HCT116 (cell line): ENCODE measurements around the gene PTCHD4. TPM values are rescaled to one million over a fixed set of nuclear protein-coding genes. Genes with fewer than 3 reads are reported as not detected.

Source experiments
- ATAC-seq: fragments of 200-7000 bp; cut with Tn5 transposase; 2 replicates; pipeline ENCODE4 v1.9.1; 2020; ENCODE audit warnings: mild to moderate bottlenecking, moderate library complexity
- BruUV-seq: library from RNA; stranded (reverse); fragments of 400-500 nt; replicated peaks from 2 replicates; lab custom pipeline; 2021; lab: Mats Ljungman, UMichigan
- CTCF ChIA-PET: fragments of 300-600 bp; sonication (Branson Sonifier 250); formaldehyde crosslinking; loops from one replicate; lab custom pipeline; 2021; ENCODE audit warnings: antibody characterized with exemption; lab: Charles Lee
- POLR2A ChIA-PET: fragments of 300-600, 350-600 bp; sonication (Branson Sonifier 250); formaldehyde crosslinking; loops from one replicate; lab custom pipeline; 2021; ENCODE audit warnings: antibody characterized with exemption; lab: Charles Lee
- RAD21 ChIA-PET, 2 experiments: fragments of 300-600 bp; sonication (Branson Sonifier 250); formaldehyde crosslinking; loops; one replicate each; lab custom pipeline; 2023; ENCODE audit warnings: low total read pairs in 2 of 2; ENCODE audit not compliant: uncharacterized antibody in 2 of 2, unreplicated experiment in 2 of 2, low non-redundant PET in 1 of 2; lab: Charles Lee
- DNase-seq: peaks from one replicate; pipeline ENCODE4 v3.0.0-alpha.2; 2010; ENCODE audit warnings: low read depth, low spot score
- H2AFZ ChIP-seq: fragments of 200-600 bp; shearing (Covaris generic), sonication (generic); 2 replicates; pipeline ENCODE4 v1.6.1; 2017; ENCODE audit warnings: low read depth, mixed run types, mixed read lengths, antibody characterized with exemption, low read length; ENCODE audit not compliant: poor library complexity, severe bottlenecking
- H3K27ac ChIP-seq: 2 replicates; pipeline ENCODE4 v1.5.1; 2012; ENCODE audit warnings: low read depth, low read length
- H3K27me3 ChIP-seq: fragments of 200-600 bp; sonication (generic); 2 replicates; pipeline ENCODE4 v1.6.1; 2016; ENCODE audit warnings: mixed run types, low read length, mixed read lengths; ENCODE audit not compliant: insufficient read depth
- H3K36me3 ChIP-seq, 2 experiments: fragments of 200-500 bp in 1 of 2; fragments of 200-600 bp in 1 of 2; sonication (Bioruptor generic) in 1 of 2; sonication (generic) in 1 of 2; 2 replicates each; pipeline versions ENCODE4 v1.5.1 to v1.6.1; 2014 to 2016; ENCODE audit warnings: low read length in 2 of 2, inconsistent platforms in 1 of 2, mixed read lengths in 1 of 2, mixed run types in 1 of 2; ENCODE audit not compliant: insufficient read depth in 2 of 2, control insufficient read depth in 1 of 2
- H3K4me1 ChIP-seq, 2 experiments: fragments of 200-600 bp in 1 of 2; sonication (generic) in 1 of 2; 2 replicates each; pipeline versions ENCODE4 v1.5.1 to v1.6.1; 2012 to 2017; ENCODE audit warnings: low read length in 2 of 2, inconsistent platforms in 1 of 2, mild to moderate bottlenecking in 1 of 2, mixed read lengths in 1 of 2, mixed run types in 1 of 2, moderate library complexity in 1 of 2; ENCODE audit not compliant: insufficient read depth in 2 of 2, control insufficient read depth in 1 of 2
- H3K4me2 ChIP-seq: fragments of 200-600 bp; sonication (generic); 2 replicates; pipeline ENCODE4 v1.6.1; 2017; ENCODE audit warnings: mixed run types, low read length, mixed read lengths
- H3K4me3 ChIP-seq, 2 experiments: fragments of 200-600 bp in 1 of 2; sonication (generic) in 1 of 2; replicated peaks in 1 of 2; 2 replicates each; pipeline ENCODE4 v1.5.1; 2011 to 2016; ENCODE audit warnings: low read length in 2 of 2, control low read depth in 1 of 2, low read depth in 1 of 2, mild to moderate bottlenecking in 1 of 2, mixed read lengths in 1 of 2, mixed run types in 1 of 2
- H3K79me2 ChIP-seq: fragments of 200-600 bp; sonication (generic); 2 replicates; pipeline ENCODE4 v1.6.1; 2017; ENCODE audit warnings: mild to moderate bottlenecking, mixed run types, low read length, moderate library complexity, mixed read lengths; ENCODE audit not compliant: insufficient read depth
- H3K9ac ChIP-seq: fragments of 200-600 bp; sonication (generic); 2 replicates; pipeline ENCODE4 v1.6.1; 2016; ENCODE audit warnings: low read length, mixed read lengths
- H3K9me2 ChIP-seq: fragments of 200-600 bp; sonication (generic), shearing (Covaris generic); 2 replicates; pipeline ENCODE4 v1.6.1; 2017; ENCODE audit warnings: mixed run types, mild to moderate bottlenecking, moderate library complexity; ENCODE audit not compliant: insufficient read depth
- H3K9me3 ChIP-seq, 2 experiments: fragments of 200-500 bp in 1 of 2; fragments of 200-600 bp in 1 of 2; sonication (Bioruptor generic) in 1 of 2; sonication (generic) in 1 of 2; 2 replicates each; pipeline ENCODE4 v1.6.1; 2014 to 2017; ENCODE audit warnings: low read length in 2 of 2, mixed read lengths in 2 of 2, inconsistent platforms in 1 of 2, low read depth in 1 of 2, mild to moderate bottlenecking in 1 of 2, mixed run types in 1 of 2, moderate library complexity in 1 of 2; ENCODE audit not compliant: control insufficient read depth in 1 of 2, insufficient read depth in 1 of 2
- H4K20me1 ChIP-seq: fragments of 200-600 bp; sonication (generic), shearing (Covaris generic); 2 replicates; pipeline ENCODE4 v1.6.1; 2017; ENCODE audit warnings: mixed run types, mild to moderate bottlenecking, moderate library complexity; ENCODE audit not compliant: insufficient read depth
- CEBPB ChIP-seq: IDR thresholded peaks from 2 replicates; pipeline ENCODE4 v1.6.1; 2012; ENCODE audit warnings: low read depth
- CTCF ChIP-seq, 3 experiments: fragments of 200-600 bp in 1 of 3; sonication (generic) in 1 of 3; IDR thresholded peaks in 2 of 3; conservative IDR thresholded peaks in 1 of 3; 2 replicates each; pipeline ENCODE4 v1.5.1; 2012 to 2017; ENCODE audit warnings: low read depth in 2 of 3, low read length in 2 of 3, antibody characterized with exemption in 1 of 3, borderline replicate concordance in 1 of 3, control low read depth in 1 of 3, mild to moderate bottlenecking in 1 of 3, mixed read lengths in 1 of 3, mixed run types in 1 of 3, moderate library complexity in 1 of 3; ENCODE audit not compliant: insufficient read depth in 1 of 3
- ELF1 ChIP-seq: IDR thresholded peaks from 2 replicates; pipeline ENCODE4 v1.6.1; 2012; ENCODE audit warnings: low read depth, borderline replicate concordance
- EZH2 ChIP-seq: fragments of 200-600 bp; sonication (generic); IDR thresholded peaks from 2 replicates; pipeline ENCODE4 v1.6.1; 2017; ENCODE audit warnings: antibody characterized with exemption, mixed run types
- RAD21 ChIP-seq: IDR thresholded peaks from 2 replicates; pipeline ENCODE4 v1.6.1; 2012; ENCODE audit warnings: low read depth, mild to moderate bottlenecking
- intact Hi-C: fragments of 100-400 bp; cut with micrococcal nuclease; formaldehyde crosslinking; loops from 2 replicates; pipeline ENCODE4 v1.10.0; 2022
- total RNA-seq: library from RNA; stranded (reverse); gene quantifications from one replicate; pipeline ENCODE4 v1.2.1, GENCODE V29; 2021; ENCODE audit not compliant: unreplicated experiment

The PTCHD4 gene
- total RNA-seq, 1 experiment from 2014 or later, result 1.1 TPM

GRCh38 chr6:48090546-48090945 is 20.5 kb downstream of the PTCHD4 start:
- intact Hi-C loops, result no loop called here
- ChIA-PET POLR2A (no interaction called here), RAD21 (no interaction called here), CTCF (no interaction called here)
- H3K9ac ChIP-seq, result no peak overlapping the region
- no peaks in the 10 kb centered on the region for H3K27me3 ChIP-seq
- H3K36me3 ChIP-seq, result no peaks in the 10 kb centered on the region
- no peak overlapping the region for H3K4me2 ChIP-seq
- ATAC-seq (no peak), DNase-seq (no peak)
- H3K4me3 ChIP-seq, result no peak overlapping the region
- H3K79me2 ChIP-seq, result no peaks in the 10 kb centered on the region
- no peaks in the 10 kb centered on the region for H4K20me1 ChIP-seq
- H3K9me2 ChIP-seq, result no peaks in the 10 kb centered on the region
- no peaks in the 10 kb centered on the region for H3K9me3 ChIP-seq
- no peak for TF ChIP-seq CEBPB
- no peak overlapping the region for H2AFZ ChIP-seq
- H3K4me1 ChIP-seq, result no peaks in the 10 kb centered on the region
- H3K27ac ChIP-seq, result no peak overlapping the region
- BruUV-seq, result no TSS peak

DNA sequence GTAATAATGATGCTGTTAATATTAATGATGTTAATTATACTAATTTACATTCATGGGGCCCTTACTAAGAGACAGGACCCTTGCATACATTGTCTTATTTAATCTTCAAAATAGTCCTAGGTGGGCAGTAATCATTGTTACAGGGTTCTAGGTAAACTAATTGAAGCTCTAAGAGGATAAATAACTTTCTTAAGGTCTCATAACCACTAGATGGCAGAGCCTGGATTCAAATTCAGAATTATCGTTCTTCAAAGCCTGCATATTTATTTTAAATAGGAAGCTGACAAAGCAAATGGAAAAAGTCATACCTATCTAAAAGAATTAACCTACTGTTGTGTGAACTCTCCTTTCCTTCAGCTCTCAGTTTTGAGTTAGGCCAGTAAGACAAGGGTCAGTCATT is 23.5 kb downstream of the PTCHD4 start:
- Histone ChIP-seq H3K36me3 (no peaks in the 10 kb centered on the region), H3K9ac (no peak overlapping the region), H3K9me2 (no peaks in the 10 kb centered on the region), H2AFZ (no peak overlapping the region), H3K4me1 (no peaks in the 10 kb centered on the region), H3K27me3 (no peaks in the 10 kb centered on the region), H4K20me1 (no peaks in the 10 kb centered on the region), H3K27ac (no peak overlapping the region), H3K4me2 (no peak overlapping the region), H3K4me3 (no peak overlapping the region), H3K79me2 (no peaks in the 10 kb centered on the region), H3K9me3 (no peaks in the 10 kb centered on the region)
- ATAC-seq (no peak), DNase-seq (peak; percentile 18)
- RAD21 ChIA-PET, result interaction anchor here (0.6 to 0.9 kb wide), 4 partner anchors 299 to 678 kb away, joined by 3 read pairs; no protein-coding TSS in a partner anchor
- CTCF ChIA-PET, result interaction anchor here (0.6 to 2.5 kb wide), 8 partner anchors 10 to 1323 kb away, joined by 3 to 23 read pairs (median 6); no protein-coding TSS in a partner anchor
- no peak for TF ChIP-seq ELF1
- TF ChIP-seq RAD21, result peak; percentile 70
- peak; percentile 25 to 50 (median 48); a peak in 4 of 6 replicates for TF ChIP-seq CTCF (IDR thresholded peaks at IDR 0.05 in 2 of 3, conservative IDR thresholded peaks at IDR 0.05 in 1 of 3; ENCODE audit: borderline replicate concordance in 1 of 3, insufficient read depth in 1 of 3, low read depth in 2 of 3, low read length in 2 of 3)
- no peak for TF ChIP-seq EZH2
- intact Hi-C loops, result loop anchor here (1.0 to 5.0 kb wide), 3 partner anchors 389 to 1335 kb away; no protein-coding TSS in a partner anchor
- POLR2A ChIA-PET, result no interaction called here
- no TSS peak for BruUV-seq
